Gastrocnemius medialis (tissue), 4 donors: Measurements from ENCODE around the gene ZMYND12. TPM values are rescaled to one million over a fixed set of nuclear protein-coding genes. Genes with fewer than 3 reads are reported as not detected.

Source experiments
- ATAC-seq, 2 donors: fragments of 150-250 bp; one replicate each; pipeline ENCODE4 v1.9.1; 2016
- DNase-seq, 2 donors: peaks; one replicate each; pipeline ENCODE4 v3.0.0-alpha.2; 2019
- H3K27ac ChIP-seq, 4 donors: fragments of 200-600 bp; sonication (generic); 1 replicate in 1 of 4; 2 replicates in 3 of 4; pipeline ENCODE4 v1.5.1; 2016 to 2018; ENCODE audit warnings: mild to moderate bottlenecking in 2 of 4, moderate library complexity in 1 of 4
- H3K27me3 ChIP-seq, 3 donors: fragments of 200-600 bp; sonication (generic) in 2 of 3; 1 replicate in 1 of 3; 2 replicates in 2 of 3; pipeline versions ENCODE4 v1.5.1 to v1.6.0; 2016 to 2019; ENCODE audit warnings: mild to moderate bottlenecking in 1 of 3, moderate library complexity in 1 of 3
- H3K36me3 ChIP-seq, 2 donors: fragments of 200-600 bp; sonication (generic) in 1 of 2; one replicate each; pipeline ENCODE4 v1.5.1; 2017 to 2018
- H3K4me1 ChIP-seq, 2 donors: fragments of 200-600 bp; sonication (generic) in 1 of 2; one replicate each; pipeline ENCODE4 v1.5.1; 2016 to 2017; ENCODE audit warnings: mild to moderate bottlenecking in 2 of 2
- H3K4me3 ChIP-seq, 4 donors: fragments of 200-600 bp; sonication (generic) in 3 of 4; 1 replicate in 1 of 4; 2 replicates in 3 of 4; pipeline ENCODE4 v1.5.1; 2016 to 2019; ENCODE audit warnings: mild to moderate bottlenecking in 2 of 4
- H3K9me3 ChIP-seq, 3 donors: fragments of 200-600 bp; sonication (generic) in 2 of 3; 1 replicate in 1 of 3; 2 replicates in 2 of 3; pipeline ENCODE4 v1.5.1; 2016 to 2019
- POLR2A ChIP-seq, 2 donors: fragments of 450-650 bp; IDR thresholded peaks; one replicate each; pipeline ENCODE4 v1.6.1; 2017; ENCODE audit warnings: antibody characterized with exemption in 2 of 2, mild to moderate bottlenecking in 2 of 2, moderate library complexity in 2 of 2
- in situ Hi-C, 4 donors: fragments of 200-750 bp; cut with MboI; loops; one replicate each; pipeline versions ENCODE4 v1.15.0 to v1.8.0; 2017; ENCODE audit warnings: low sequenced_read_pairs in 4 of 4
- intact Hi-C: fragments of 100-400 bp; cut with DNase I; formaldehyde crosslinking; loops from one replicate; pipeline ENCODE4 v1.15.1; 2023; ENCODE audit warnings: low total_unique reads
- total RNA-seq, 4 donors: library from RNA; depleted of rRNA; stranded (reverse); fragments of >200 nt; gene quantifications; one replicate each; pipeline versions ENCODE4 v1.1.0 to v1.2.3, GENCODE V29; 2016
- TF ChIP-seq, protein P1 (sequence below), 5 experiments: fragments of 450-650 bp in 3 of 5; fragments of 200-600 bp in 2 of 5; sonication (generic) in 2 of 5; IDR thresholded peaks in 4 of 5; conservative IDR thresholded peaks in 1 of 5; 1 replicate in 4 of 5; 2 replicates in 1 of 5; pipeline ENCODE4 v1.5.1; 2016 to 2019; ENCODE audit warnings: antibody characterized with exemption in 5 of 5, mild to moderate bottlenecking in 3 of 5, moderate library complexity in 3 of 5

ZMYND12 gene
- total RNA-seq, 4 donors from 2014 or later = 0.80 to 1.0 TPM; not detected in 2

DNA sequence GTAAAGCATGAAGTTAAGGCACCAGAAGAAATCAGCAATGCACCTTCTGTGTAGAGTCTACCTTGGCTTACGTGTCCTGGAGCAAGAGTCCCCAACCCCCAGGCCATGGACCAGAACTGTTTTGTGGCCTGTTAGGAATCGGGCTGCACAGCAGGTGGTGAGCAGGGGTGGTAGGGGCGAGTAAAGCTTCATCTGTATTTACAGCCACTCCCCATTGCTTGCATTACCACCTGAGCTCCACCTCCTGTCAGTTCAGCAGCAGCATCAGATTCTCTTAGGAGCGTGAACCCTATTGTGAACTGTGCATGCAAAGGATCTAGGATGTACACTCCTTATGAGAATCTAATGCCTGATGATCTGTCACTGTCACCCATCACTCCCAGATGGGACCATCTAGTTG lies 21.5 kb downstream of the ZMYND12 start:
- intact Hi-C loops = no loop called here
- H3K27me3 ChIP-seq = no peaks in the 10 kb centered on the region
- no peak overlapping the region for H3K27ac ChIP-seq
- ATAC-seq (no peak), DNase-seq (no peak)
- no peak overlapping the region for H3K4me3 ChIP-seq
- no peak for TF ChIP-seq POLR2A (IDR thresholded peaks at IDR 0.05)
- TF ChIP-seq, protein P1, sequence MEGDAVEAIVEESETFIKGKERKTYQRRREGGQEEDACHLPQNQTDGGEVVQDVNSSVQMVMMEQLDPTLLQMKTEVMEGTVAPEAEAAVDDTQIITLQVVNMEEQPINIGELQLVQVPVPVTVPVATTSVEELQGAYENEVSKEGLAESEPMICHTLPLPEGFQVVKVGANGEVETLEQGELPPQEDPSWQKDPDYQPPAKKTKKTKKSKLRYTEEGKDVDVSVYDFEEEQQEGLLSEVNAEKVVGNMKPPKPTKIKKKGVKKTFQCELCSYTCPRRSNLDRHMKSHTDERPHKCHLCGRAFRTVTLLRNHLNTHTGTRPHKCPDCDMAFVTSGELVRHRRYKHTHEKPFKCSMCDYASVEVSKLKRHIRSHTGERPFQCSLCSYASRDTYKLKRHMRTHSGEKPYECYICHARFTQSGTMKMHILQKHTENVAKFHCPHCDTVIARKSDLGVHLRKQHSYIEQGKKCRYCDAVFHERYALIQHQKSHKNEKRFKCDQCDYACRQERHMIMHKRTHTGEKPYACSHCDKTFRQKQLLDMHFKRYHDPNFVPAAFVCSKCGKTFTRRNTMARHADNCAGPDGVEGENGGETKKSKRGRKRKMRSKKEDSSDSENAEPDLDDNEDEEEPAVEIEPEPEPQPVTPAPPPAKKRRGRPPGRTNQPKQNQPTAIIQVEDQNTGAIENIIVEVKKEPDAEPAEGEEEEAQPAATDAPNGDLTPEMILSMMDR (IDR thresholded peaks at IDR 0.05 in 4 of 5, conservative IDR thresholded peaks at IDR 0.05 in 1 of 5) = no peak
- no peaks in the 10 kb centered on the region for H3K4me1 ChIP-seq
- H3K36me3 ChIP-seq = no peaks in the 10 kb centered on the region
- no peaks in the 10 kb centered on the region for H3K9me3 ChIP-seq
- in situ Hi-C loops = no loop called here

DNA sequence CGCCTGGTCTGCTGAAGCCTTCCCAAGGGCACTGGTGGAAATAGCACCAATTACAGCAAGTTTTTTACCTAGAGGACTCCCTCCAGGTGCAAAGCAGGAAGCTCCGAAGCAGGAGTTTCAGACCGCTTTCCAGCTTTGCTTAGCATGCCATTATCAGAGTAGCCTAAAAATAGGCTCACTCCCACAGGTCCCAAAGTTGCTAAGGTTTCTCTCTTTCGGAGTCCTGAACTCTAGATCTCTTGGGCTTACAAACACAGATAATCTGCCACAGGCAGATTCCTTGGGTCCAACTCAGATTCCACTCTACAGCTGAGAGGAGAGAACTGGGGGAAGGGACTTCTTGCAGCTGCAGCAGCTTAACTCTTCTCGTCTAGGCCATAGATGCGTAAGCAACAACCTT lies 22.5 kb downstream of the ZMYND12 start:
- in situ Hi-C loops = no loop called here
- no peak for ATAC-seq

DNA sequence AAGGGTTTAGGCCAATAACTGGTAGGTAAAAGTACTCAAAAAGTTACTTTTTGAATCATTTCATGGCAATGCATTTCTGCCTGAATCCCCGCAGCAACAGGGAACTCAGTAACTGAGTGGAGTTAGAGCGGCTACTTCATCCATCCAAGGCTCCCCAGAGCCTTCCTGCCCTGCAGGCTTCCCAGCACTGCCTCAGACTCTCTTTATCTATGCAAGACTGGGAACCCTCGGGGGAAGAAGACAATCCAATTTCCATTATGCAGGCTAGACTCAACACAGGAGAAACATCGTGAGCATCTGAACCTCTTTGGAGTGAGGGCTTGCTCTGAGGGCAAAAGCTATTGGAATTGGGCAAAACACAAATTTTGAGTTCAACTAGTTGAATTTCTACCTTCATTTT lies 23.1 kb downstream of the ZMYND12 start:
- intact Hi-C loops = no loop called here
- Histone ChIP-seq H3K4me1 (no peaks in the 10 kb centered on the region), H3K36me3 (no peaks in the 10 kb centered on the region), H3K27ac (no peak overlapping the region), H3K27me3 (no peaks in the 10 kb centered on the region), H3K9me3 (no peaks in the 10 kb centered on the region), H3K4me3 (no peak overlapping the region)
- in situ Hi-C loops = no loop called here
- no peak for ATAC-seq
- TF ChIP-seq, protein P1 (IDR thresholded peaks at IDR 0.05 in 4 of 5, conservative IDR thresholded peaks at IDR 0.05 in 1 of 5) = no peak
- TF ChIP-seq POLR2A (IDR thresholded peaks at IDR 0.05) = no peak
- DNase-seq = no peak

More for the DNA sequence above, 22.5 kb downstream of the ZMYND12 start:
- intact Hi-C loops = no loop called here
- no peaks in the 10 kb centered on the region for H3K27me3 ChIP-seq
- no peaks in the 10 kb centered on the region for H3K36me3 ChIP-seq
- H3K4me1 ChIP-seq = no peaks in the 10 kb centered on the region
- TF ChIP-seq, protein P1 (IDR thresholded peaks at IDR 0.05 in 4 of 5, conservative IDR thresholded peaks at IDR 0.05 in 1 of 5) = no peak
- no peak for TF ChIP-seq POLR2A (IDR thresholded peaks at IDR 0.05)
- no peak overlapping the region for H3K27ac ChIP-seq
- H3K9me3 ChIP-seq = no peaks in the 10 kb centered on the region
- no peak overlapping the region for H3K4me3 ChIP-seq
- DNase-seq = no peak

DNA sequence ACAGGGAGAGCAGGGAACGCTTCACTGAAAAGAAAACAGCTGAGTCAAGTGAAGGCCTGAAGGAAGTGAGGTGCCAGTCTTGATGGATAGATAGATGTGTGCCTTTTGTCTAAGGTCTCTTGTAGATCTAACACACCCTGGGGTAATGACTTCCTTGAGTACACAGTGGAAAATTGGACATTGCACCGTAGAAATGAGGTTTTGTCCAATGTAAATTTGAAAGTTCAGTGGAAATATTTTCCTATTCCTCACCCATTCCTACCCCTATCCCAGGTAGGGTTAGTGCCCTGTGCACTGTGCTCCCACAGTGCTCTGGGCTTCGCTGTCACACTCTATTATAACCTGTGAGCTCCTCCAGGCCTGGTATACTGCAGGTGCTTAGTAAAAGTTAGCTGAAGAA lies 24.3 kb downstream of the ZMYND12 start:
- DNase-seq (no peak), ATAC-seq (no peak)
- TF ChIP-seq, protein P1 (IDR thresholded peaks at IDR 0.05 in 4 of 5, conservative IDR thresholded peaks at IDR 0.05 in 1 of 5) = no peak
- no peak for TF ChIP-seq POLR2A (IDR thresholded peaks at IDR 0.05)
- Histone ChIP-seq H3K27ac (no peak overlapping the region), H3K9me3 (no peaks in the 10 kb centered on the region), H3K27me3 (no peaks in the 10 kb centered on the region), H3K36me3 (no peaks in the 10 kb centered on the region), H3K4me1 (no peaks in the 10 kb centered on the region), H3K4me3 (no peak overlapping the region)
- intact Hi-C loops (no loop called here), in situ Hi-C loops (no loop called here)
